WTC11 (cell line): ENCODE results near the gene GCNT4.

Experiments used
- ARID4B ChIP-seq: sonication (generic); formaldehyde crosslinking; IDR thresholded peaks from 2 replicates; pipeline ENCODE4 v1.8.0; 2023; ENCODE audit warnings: missing genetic modification reagents, mild to moderate bottlenecking, borderline replicate concordance
- CTCF ChIP-seq: fragments of 200-600 bp; IDR thresholded peaks from 2 replicates; pipeline ENCODE4 v1.8.0; 2022; ENCODE audit warnings: antibody characterized with exemption
- TF ChIP-seq, protein P1 (sequence below): sonication (generic); formaldehyde crosslinking; IDR thresholded peaks from 2 replicates; pipeline ENCODE4 v1.8.1; 2023; ENCODE audit warnings: mild to moderate bottlenecking, missing genetic modification reagents, moderate library complexity

GRCh38 chr5:75049456-75050351 lies 2.7 kb downstream of the GCNT4 start:
- TF ChIP-seq CTCF (peak; percentile 74), ARID4B (CRISPR knock-in tag) (0 out of 2 replicates have a peak, but pooled peaks have one; percentile 37)
- TF ChIP-seq, protein P1, sequence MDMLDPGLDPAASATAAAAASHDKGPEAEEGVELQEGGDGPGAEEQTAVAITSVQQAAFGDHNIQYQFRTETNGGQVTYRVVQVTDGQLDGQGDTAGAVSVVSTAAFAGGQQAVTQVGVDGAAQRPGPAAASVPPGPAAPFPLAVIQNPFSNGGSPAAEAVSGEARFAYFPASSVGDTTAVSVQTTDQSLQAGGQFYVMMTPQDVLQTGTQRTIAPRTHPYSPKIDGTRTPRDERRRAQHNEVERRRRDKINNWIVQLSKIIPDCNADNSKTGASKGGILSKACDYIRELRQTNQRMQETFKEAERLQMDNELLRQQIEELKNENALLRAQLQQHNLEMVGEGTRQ (CRISPR knock-in tag), result no peak
